Small intestine (tissue), 7 donors: ENCODE measurements around the gene SSR4. TPM values are rescaled to one million over a fixed set of nuclear protein-coding genes. Genes with fewer than 3 reads are reported as not detected.

ENCODE experiments used
- DNase-seq, 2 donors: peaks; one replicate each; pipeline versions ENCODE4 v3.0.0 to v3.0.0-alpha.2; 2013
- FAIRE-seq: peaks from 2 replicates; lab custom pipeline; 2012; peaks lifted over from hg19 to GRCh38; lab: Jason Lieb, UNC
- H3K27ac ChIP-seq, 3 donors: one replicate each; pipeline ENCODE4 v1.5.1; 2013; ENCODE audit warnings: low read length in 2 of 3, mild to moderate bottlenecking in 2 of 3, control low read depth in 1 of 3, inconsistent platforms in 1 of 3, low read depth in 1 of 3, moderate library complexity in 1 of 3
- H3K27me3 ChIP-seq, 3 donors: one replicate each; pipeline ENCODE4 v1.6.1; 2013; ENCODE audit warnings: low read length in 3 of 3, inconsistent platforms in 1 of 3; ENCODE audit not compliant: control insufficient read depth in 3 of 3, insufficient read depth in 3 of 3
- H3K36me3 ChIP-seq, 3 donors: one replicate each; pipeline ENCODE4 v1.6.1; 2013; ENCODE audit warnings: low read length in 3 of 3, inconsistent platforms in 1 of 3, low read depth in 1 of 3, mild to moderate bottlenecking in 1 of 3, moderate library complexity in 1 of 3; ENCODE audit not compliant: control insufficient read depth in 3 of 3, insufficient read depth in 2 of 3
- H3K4me1 ChIP-seq, 3 donors: one replicate each; pipeline ENCODE4 v1.6.1; 2013; ENCODE audit warnings: low read length in 2 of 3, inconsistent platforms in 1 of 3, low read depth in 1 of 3, mild to moderate bottlenecking in 1 of 3, moderate library complexity in 1 of 3; ENCODE audit not compliant: control insufficient read depth in 3 of 3, insufficient read depth in 2 of 3
- H3K4me3 ChIP-seq, 3 donors: one replicate each; pipeline ENCODE4 v1.5.1; 2013; ENCODE audit warnings: low read length in 3 of 3, control low read depth in 1 of 3, inconsistent platforms in 1 of 3, low read depth in 1 of 3, mild to moderate bottlenecking in 1 of 3, moderate library complexity in 1 of 3
- H3K9me3 ChIP-seq, 2 donors: one replicate each; pipeline ENCODE4 v1.6.1; 2013; ENCODE audit warnings: low read depth in 1 of 2, low read length in 1 of 2; ENCODE audit not compliant: control insufficient read depth in 2 of 2, insufficient read depth in 1 of 2
- WGBS, 3 donors: extraction: QIAGEN DNeasy Blood & Tissue Kit; methylation state at CpG; one replicate each; pipeline ENCODE4 v1.1.7; 2013; 5-methylcytosine and 5-hydroxymethylcytosine counted together
- polyA plus RNA-seq, 4 donors: library from polyadenylated mRNA; stranded (reverse) in 3 of 4; unstranded in 1 of 4; fragments of 200-250 nt in 3 of 4; fragments of 120-200 nt in 1 of 4; gene quantifications; one replicate each; pipeline versions ENCODE4 v1.2.1 to v1.2.3, GENCODE V29; 2013
- donor health status: healthy with polysubstance abuse.
- donor health status: control.
- donor health status: control.
- donor health status: Bipolar disorder and iron deficiency.
- donor health status: healthy.

SSR4 gene
- polyA plus RNA-seq, 4 donors = 288 to 694 (median 446) TPM

DNA sequence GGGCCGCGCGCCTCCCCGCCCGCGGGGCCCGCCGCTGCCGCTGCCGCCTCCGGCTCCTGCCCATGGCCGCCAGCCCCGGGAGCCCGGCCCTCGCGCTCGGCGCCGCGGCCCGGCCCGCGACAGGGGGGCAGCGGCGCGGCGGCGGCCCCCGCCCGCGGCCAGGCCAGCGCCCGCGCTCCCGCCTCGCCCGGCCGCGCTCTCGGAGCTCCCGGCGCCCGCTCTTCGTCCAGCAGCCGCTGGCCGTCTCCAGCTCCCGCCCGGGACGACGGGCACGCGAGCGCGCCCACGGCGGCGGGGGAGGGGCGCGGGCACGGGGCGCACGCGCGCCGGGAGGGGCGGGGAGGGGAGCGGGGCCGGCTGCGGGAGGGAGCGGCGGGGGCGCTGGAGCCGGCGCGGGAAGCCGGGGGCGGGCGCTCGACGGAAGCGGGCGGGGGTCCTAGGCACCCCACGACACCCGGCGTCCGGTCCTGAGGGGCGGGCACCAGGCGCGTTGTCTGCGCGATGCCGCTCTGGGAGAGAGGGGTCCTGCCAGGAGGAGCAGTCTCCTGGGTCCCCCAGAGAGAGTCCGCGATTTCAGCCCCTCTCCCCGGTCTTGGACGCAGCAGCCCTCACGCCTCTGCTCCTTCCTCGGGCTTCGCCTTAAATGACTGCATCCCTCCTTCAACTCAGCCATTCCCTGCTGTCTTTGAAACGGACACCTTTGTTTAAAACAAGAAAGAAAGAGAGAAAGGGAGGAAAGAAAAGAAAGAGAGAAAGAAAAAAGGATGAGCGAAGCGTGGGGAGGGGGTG is 36.4 kb downstream of the SSR4 start:
- FAIRE-seq (no peak), DNase-seq (no peak)
- WGBS, 3 donors = 2 to 48% (median 36%) methylated on average over 28 to 102 of the region's 102 CpGs
- no peaks in the 10 kb centered on the region for H3K36me3 ChIP-seq
- H3K4me1 ChIP-seq = no peaks in the 10 kb centered on the region
- peaks cover 2 to 41% (median 10%) of the 10 kb centered on the region in 3 donors for H3K27me3 ChIP-seq
- H3K27ac ChIP-seq = no peak overlapping the region
- H3K9me3 ChIP-seq = no peaks in the 10 kb centered on the region
- H3K4me3 ChIP-seq = peak overlapping the region in 1 of 3 donors; percentile 40

DNA sequence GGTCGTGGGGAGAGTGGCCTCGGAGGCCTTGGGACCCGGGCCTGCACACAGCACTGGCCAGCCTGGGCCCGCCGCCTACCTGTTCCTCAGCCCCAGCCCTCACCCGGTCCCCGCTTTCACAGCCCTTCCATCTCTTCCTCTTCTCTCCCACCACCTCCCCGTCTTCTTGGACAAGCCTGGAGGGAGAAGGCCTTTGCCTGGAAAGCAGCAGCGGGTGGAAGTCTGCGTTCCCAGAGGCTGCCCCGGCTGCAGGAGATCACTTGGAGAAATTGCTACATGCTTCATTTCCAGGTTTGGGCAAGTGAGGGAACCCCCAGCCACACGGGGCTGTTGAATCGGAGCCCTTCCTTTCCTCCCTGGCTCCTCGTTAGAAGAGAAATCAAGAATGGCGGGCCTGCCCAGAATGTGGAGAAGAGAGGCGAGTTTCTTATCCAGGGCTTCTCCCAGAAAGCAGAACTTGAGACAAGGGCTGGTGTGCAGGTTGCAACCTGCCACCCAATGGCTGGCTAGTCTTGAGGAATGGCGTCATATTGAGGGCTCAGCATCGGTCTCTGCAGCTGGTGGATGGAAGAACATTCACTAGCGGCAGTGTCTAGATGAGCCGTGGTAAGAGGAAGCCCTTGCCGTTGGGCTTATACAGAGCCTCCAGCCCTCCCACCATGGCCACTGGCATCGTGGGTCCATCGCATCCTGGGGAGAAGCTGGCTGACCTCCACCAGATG is 37.1 kb downstream of the SSR4 start:
- H3K36me3 ChIP-seq = no peaks in the 10 kb centered on the region
- H3K9me3 ChIP-seq = no peaks in the 10 kb centered on the region
- WGBS, 3 donors = 56 to 66% (median 59%) methylated on average over 19 to 23 of the region's 23 CpGs
- H3K4me1 ChIP-seq = no peaks in the 10 kb centered on the region
- H3K27me3 ChIP-seq = peaks cover 2 to 41% (median 10%) of the 10 kb centered on the region in 3 donors
- H3K27ac ChIP-seq = no peak overlapping the region
- FAIRE-seq (no peak), DNase-seq (no peak)
- H3K4me3 ChIP-seq = no peak overlapping the region

- WGBS, 3 donors = 82 to 85% (median 84%) methylated on average over 6 to 10 of the region's 10 CpGs
- Histone ChIP-seq H3K36me3 (no peaks in the 10 kb centered on the region), H3K4me1 (no peaks in the 10 kb centered on the region), H3K4me3 (no peak overlapping the region), H3K27me3 (peaks cover 2 to 35% (median 10%) of the 10 kb centered on the region in 3 donors), H3K27ac (no peak overlapping the region), H3K9me3 (no peaks in the 10 kb centered on the region)
- DNase-seq = no peak
- no peak for FAIRE-seq
Observed at GRCh38 chrX:153832728-153833127, 38.3 kb downstream of the SSR4 start.

- no peak overlapping the region for H3K4me3 ChIP-seq
- no peak for DNase-seq
- WGBS, 3 donors = 86 to 92% (median 90%) methylated on average over 6 of the region's 6 CpGs
- H3K27me3 ChIP-seq = peaks cover 0 to 8% (median under 1%) of the 10 kb centered on the region in 3 donors
- H3K27ac ChIP-seq = no peak overlapping the region
- H3K9me3 ChIP-seq = no peaks in the 10 kb centered on the region
- no peaks in the 10 kb centered on the region for H3K4me1 ChIP-seq
- H3K36me3 ChIP-seq = no peaks in the 10 kb centered on the region
- FAIRE-seq = no peak
Observed at GRCh38 chrX:153836921-153837320, 42.5 kb downstream of the SSR4 start.

DNA sequence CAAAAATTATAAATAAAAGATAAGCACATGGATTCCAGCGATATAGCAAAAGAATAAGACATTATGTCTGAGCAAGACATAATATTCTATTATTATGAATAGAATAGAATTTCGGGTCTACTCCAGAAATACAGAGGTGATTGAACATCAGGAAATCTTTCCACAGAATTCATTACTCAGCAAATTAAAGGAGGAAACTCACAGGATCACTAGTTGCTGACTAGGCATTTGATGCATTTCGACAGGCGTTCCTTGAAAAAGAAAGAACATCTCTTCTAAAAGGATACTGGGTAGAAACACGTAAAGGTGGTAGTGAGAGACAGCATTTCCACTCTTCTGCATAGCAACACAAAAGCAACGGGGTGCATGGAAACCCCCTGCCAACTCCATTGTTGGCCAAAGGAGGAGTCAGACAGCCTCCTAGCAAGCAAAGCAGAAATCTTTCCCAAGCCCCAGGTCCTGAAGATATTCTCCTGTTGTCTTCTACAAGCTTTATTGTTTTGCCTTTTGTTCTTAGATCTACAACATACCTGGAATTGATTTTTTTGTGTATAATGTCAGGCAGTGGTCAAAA is 50.1 kb downstream of the SSR4 start:
- DNase-seq = no peak
- H3K4me3 ChIP-seq = no peak overlapping the region
- H3K36me3 ChIP-seq = no peaks in the 10 kb centered on the region
- H3K9me3 ChIP-seq = no peaks in the 10 kb centered on the region
- no peak overlapping the region for H3K27ac ChIP-seq
- no peaks in the 10 kb centered on the region for H3K4me1 ChIP-seq
- 23 to 38% (median 27%) methylated on average over 6 of the region's 6 CpGs for WGBS, 3 donors
- FAIRE-seq = no peak
- H3K27me3 ChIP-seq = peaks cover 0 to 3% (median 1%) of the 10 kb centered on the region in 3 donors

DNA sequence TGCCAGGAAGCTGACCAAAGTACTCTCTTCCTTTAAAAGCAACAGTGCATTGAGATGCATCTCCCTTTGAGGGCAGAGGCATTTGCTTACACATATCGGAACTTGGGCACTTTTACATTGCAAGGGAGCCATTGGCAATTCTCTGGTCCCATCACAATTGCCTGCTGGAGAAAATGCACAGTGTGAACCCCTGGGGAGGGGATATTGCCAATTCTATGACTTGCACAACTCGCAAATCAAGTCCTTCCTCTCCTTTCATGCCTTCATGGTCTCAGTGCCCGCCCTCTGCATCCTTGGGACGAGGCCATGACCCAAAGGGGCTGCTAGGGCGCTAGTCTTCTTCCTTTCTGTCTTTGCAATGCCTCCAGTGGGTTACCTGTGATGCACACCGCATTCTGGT is 50.7 kb downstream of the SSR4 start:
- Histone ChIP-seq H3K27me3 (peaks cover 0 to 3% (median 1%) of the 10 kb centered on the region in 3 donors), H3K27ac (no peak overlapping the region), H3K9me3 (no peaks in the 10 kb centered on the region), H3K4me1 (no peaks in the 10 kb centered on the region), H3K36me3 (no peaks in the 10 kb centered on the region), H3K4me3 (no peak overlapping the region)
- no peak for DNase-seq
- WGBS, 3 donors = 26 to 33% (median 32%) methylated on average over 6 of the region's 6 CpGs
- no peak for FAIRE-seq

- H3K27ac ChIP-seq = no peak overlapping the region
- H3K4me3 ChIP-seq = no peak overlapping the region
- H3K36me3 ChIP-seq = no peaks in the 10 kb centered on the region
- peaks cover 0 to 3% (median 1%) of the 10 kb centered on the region in 3 donors for H3K27me3 ChIP-seq
- H3K4me1 ChIP-seq = no peaks in the 10 kb centered on the region
- H3K9me3 ChIP-seq = no peaks in the 10 kb centered on the region
- DNase-seq (no peak), FAIRE-seq (no peak)
- 8 to 31% (median 24%) methylated on average over 3 of the region's 3 CpGs for WGBS, 3 donors
Observed at GRCh38 chrX:153845842-153846241, 51.4 kb downstream of the SSR4 start.
